GM10847 (cell line): Measurements from ENCODE around the gene DNAJC22.

ENCODE experiments used
- POLR2A ChIP-seq: IDR thresholded peaks from 2 replicates; pipeline ENCODE4 v1.6.1; 2011; ENCODE audit not compliant: insufficient read length; ENCODE audit errors: extremely low read depth

The DNAJC22 gene

DNA sequence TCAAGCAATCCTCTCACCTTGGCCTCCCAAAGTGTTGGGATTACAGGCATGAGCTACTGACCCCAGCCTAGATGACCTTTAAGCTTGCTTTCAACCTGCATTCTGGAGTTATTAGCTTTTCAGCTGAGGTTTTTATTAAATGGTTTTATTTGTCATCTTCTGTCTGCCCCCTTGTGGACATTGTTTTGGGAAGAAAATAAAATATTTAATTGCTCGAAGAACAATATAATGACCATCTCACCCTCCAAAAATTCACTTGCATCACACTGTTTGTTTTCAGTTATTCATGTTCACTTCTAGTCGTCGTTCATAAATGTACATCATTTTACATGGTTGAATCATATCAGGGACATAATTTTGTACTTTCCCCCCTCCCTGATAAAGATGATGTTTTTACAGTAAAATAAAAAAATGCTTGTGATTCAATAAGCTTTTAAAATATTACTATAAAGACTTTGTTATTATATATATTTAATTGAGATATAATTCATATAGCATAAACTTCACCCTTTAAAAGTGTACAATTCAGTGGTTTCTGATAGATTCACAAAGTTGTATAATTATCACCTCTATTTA lies 10.5 kb downstream of the DNAJC22 start:
- no peak for TF ChIP-seq POLR2A

DNA sequence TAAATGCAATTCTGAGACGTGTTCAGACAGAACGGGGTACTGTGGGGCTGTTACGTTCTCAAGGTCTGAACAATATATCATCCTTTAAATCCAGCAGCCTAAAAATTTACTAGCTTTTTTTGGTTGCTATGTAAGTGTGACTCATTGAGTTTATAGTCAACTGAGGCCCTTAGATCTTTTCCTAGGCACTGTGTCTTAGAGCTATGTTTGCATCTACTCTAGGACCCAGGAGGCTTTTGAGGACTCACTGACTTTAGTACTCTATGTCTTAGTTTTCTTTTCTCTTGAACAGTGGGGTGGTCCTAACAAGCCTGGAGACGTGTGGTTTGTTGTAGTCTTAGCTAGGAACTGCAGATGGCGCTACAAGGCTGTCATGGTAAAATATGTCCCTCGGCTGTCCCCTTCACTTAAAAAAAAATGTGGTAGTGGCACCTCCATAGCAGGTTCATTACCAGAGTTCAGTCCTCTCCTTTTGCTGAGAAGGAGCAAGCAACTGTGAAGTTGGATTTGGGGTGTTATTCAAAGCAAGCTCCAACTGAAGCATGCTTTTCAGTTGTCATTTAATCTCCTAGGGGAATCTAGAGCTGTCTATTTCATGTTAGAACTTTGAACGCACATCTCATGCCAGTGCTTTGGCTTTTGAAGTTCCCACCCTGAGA lies 11.9 kb downstream of the DNAJC22 start:
- TF ChIP-seq POLR2A = no peak

- no peak for TF ChIP-seq POLR2A
These were observed 13.0 kb downstream of the DNAJC22 start for GRCh38 chr12:49359671-49360070.

DNA sequence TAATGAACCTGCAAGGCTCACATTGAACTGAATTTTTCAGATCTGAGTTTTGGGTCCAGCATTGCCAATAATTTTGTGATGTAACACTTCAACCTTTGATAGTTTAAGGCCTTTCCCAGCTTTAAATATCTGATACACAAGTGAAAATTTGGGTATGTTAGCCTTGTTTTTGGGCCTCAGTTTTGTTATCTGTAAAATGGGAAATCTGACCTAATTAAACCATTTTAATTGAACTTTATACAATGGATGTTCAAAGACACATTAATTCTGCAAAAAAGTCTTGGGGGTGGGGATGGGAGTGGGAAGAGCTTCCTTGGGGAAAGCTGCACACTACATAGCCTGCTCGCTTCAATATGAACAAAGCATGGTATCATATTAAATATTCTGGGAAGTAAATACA lies 15.4 kb downstream of the DNAJC22 start:
- no peak for TF ChIP-seq POLR2A

GRCh38 chr12:49364989-49365388 lies 18.3 kb downstream of the DNAJC22 start:
- TF ChIP-seq POLR2A = no peak

DNA sequence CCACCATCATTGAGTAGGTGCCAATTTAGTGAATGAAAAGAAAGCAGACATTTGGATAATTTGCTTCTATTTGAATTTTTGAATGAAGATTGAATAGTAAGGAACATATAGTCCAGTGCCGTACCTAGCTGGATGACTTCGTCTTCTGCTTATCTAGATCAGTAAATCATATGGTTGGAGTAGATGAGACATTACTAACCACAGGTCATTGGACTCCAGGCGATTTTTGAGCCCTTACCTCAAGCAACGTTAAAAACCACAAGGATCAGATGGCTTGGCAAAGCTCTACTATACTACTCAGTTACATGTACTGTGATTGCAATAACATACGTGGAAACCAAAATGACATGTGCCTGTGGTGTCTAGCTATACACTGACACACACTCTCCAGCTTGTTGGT lies 18.9 kb downstream of the DNAJC22 start:
- no peak for TF ChIP-seq POLR2A

GRCh38 chr12:49366096-49366651 lies 19.5 kb downstream of the DNAJC22 start:
- no peak for TF ChIP-seq POLR2A

- TF ChIP-seq POLR2A = peak; percentile 76
These were observed 20.1 kb downstream of the DNAJC22 start for GRCh38 chr12:49366652-49367380.

GRCh38 chr12:49367381-49368239 lies 20.9 kb downstream of the DNAJC22 start, which contains the start of gene SPATS2:
TSS of gene SPATS2 (plus strand) at chr12:49367462. CDS start at chr12:49461013, 93,551 bp downstream.
- TF ChIP-seq POLR2A = peak; percentile 46

DNA sequence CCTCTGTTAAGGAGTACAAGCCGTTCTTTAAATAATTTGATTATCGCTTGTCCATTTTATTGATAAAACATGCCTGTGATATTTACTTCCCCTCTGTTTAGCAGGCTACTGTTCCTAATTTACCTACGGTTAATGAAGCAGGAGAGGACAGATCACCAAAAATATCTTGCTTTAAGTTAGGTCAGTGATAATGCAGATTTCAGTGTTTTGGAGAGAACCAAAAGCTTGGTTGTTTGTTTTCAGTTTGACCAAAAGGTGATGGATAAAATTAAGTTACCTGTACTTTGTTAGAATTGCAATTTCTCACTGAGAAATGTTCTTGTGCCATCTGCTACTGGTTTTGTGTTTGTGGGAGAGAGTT lies 21.5 kb downstream of the DNAJC22 start:
- no peak for TF ChIP-seq POLR2A

- no peak for TF ChIP-seq POLR2A
These were observed 22.9 kb downstream of the DNAJC22 start for GRCh38 chr12:49369411-49370145.

- no peak for TF ChIP-seq POLR2A
These were observed 23.9 kb downstream of the DNAJC22 start for GRCh38 chr12:49370539-49370938.

DNA sequence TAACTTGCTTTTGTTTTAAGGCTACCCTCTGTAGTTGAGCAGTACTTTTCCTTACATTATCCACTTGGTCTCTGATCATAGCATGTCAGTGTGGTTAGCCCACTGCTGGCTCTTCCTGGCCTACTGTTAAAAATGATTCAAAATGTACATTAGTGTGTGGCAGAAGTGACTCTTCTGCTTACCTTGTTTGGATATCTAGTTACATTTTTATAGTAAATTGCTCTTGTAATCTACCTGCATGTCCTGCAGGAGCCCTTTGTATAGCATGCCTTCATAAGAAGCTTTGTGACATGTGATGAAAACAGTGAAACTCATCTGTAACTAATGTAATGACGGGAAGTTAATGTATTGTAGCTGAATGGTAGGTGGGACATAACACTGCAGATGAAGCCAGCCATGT lies 28.7 kb downstream of the DNAJC22 start:
- TF ChIP-seq POLR2A = no peak

DNA sequence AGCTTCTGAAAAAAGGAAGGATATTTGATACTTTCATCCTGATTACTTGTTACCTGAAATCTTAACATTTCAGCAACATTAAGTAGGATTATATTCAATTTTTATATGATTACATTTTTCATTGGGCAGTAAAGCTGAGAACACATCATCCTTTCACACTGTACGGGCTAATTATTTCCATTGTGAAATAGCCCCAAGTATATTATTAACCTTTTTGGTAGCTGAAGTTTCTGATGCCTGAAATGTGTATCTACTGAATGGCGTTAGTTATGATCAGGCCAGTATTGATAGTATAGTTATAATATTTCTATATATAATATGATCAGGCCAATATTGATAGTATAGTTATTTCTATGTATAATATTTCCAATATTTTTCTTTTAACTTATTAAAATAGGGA lies 30.7 kb downstream of the DNAJC22 start:
- no peak for TF ChIP-seq POLR2A
